GM19455 (cell line): ENCODE results near the gene COBLL1.

ENCODE experiments used
- ATAC-seq: cut with Tn5 transposase; IDR thresholded peaks from one replicate; pipeline ENCODE4 v1.9.1; 2021; ENCODE audit not compliant: unreplicated experiment

COBLL1 gene

DNA sequence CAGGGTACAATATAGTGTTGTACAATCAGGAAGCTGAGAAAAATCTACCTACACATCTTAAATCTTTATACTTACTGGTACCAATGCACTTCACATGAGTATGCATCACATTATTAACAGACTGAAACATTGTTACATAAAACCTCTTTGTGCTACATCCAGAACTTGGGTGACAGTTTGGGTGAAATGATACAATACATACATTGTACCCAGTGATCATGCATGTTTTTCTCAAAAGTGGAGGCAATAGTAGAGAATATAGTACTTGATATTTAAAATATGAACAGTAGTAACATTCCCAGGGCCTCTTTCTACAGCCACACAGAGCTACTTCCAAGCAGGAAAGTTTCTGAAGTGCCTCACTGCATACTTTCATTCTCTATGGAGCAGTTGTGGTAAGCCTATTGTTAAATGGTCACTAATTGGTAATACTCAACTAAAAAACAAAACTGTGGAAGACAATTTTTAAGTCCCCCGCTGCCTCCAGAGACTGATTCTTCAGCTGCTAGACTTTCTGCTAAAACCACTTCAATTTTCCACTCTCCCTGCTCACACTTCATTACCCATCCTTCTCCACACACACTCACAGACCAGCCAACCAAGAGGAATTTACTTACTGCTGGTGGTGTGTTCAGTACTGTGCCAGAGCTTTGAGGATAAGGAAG lies 197.5 kb downstream of the COBLL1 start:
- no peak for ATAC-seq

DNA sequence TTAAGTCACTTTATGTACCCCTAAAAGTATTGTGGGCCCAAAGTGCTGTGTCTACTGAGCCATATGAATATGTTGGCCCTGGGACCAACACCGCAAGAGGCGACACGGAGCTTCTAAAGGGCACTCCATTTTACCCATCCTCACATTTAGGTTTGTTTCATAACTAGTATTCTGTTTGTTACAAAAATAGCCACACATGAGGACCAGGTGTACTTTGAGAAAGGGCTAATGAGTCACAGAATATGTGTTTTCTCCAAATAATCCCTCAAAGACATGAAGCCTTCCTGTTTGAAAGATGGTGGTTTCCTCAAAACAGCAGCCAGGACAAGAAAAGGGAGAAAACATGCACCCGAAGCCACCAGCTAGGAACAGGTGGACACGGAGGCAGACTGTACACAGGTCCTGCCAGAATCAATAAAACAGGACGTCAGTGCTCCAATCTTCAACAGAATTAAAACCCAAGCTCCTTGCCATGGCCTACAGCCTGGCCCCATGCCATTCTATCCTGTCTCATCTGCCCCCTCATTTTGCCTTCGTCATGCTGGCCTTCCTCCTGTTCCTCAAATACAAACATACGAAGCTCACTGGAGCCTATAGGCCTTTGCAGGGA lies 198.6 kb downstream of the COBLL1 start:
- ATAC-seq: no peak

- ATAC-seq: no peak
These were observed 199.4 kb downstream of the COBLL1 start for GRCh38 chr2:164642268-164642667.
